ENCODE measurements around the gene RNF187. TPM values are rescaled to one million over a fixed set of nuclear protein-coding genes. Genes with fewer than 3 reads are reported as not detected.

The RNF187 gene
- total RNA-seq, 1 experiment from 2014 or later, result 137 TPM

DNA sequence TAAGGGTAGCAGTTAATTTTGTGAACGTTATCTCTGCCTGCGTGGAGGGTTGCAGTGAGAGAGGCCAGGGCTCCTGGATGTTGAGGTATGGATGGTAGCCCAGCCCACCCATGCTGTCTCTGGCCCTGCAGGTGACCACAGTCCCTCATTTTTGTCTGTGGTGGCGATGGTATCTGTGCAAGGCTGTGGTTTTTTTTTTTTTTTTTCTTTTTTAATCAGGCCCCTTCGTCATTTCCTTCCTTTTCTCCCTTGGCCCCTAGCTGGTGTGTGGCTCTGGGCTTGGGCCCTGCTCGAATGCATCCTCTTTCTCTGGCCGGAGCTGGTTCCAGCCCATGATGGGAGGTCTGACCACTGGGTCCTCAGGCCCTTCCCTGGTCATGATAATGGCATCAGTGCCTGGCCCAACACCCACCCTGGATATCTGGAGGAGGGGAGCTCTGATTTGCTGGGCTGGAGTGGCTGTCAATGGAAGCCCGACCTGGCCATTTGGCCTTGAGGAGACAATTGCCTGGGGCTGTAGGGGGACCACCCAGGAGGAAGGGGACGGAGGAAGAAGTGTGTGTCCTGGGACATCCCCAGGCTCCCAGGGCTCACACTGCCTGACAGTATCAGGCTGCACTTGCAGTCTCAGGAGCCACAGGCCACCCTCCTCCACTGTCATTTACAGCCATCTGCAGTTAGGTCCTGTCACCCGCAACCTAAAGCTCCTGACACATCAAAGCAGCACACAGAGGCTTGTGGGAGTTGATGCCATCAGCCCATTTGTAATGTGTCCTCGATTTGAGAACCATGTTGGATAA, 8.1 kb upstream of the RNF187 start:
- Histone ChIP-seq H3K36me3 (ENCODE audit: control insufficient read depth in 1 of 2, insufficient read depth in 2 of 2, low read length in 2 of 2) (no peaks in the 10 kb centered on the region), H3K4me2 (ENCODE audit: low read length) (no peak overlapping the region), H3K27me3 (ENCODE audit: insufficient read depth, low read length) (no peaks in the 10 kb centered on the region), H3K4me1 (ENCODE audit: control insufficient read depth in 1 of 2, insufficient read depth in 2 of 2, low read length in 2 of 2) (no peaks in the 10 kb centered on the region), H3K9me2 (ENCODE audit: insufficient read depth) (no peaks in the 10 kb centered on the region), H3K4me3 (replicated peaks in 1 of 2; ENCODE audit: low read depth in 1 of 2, low read length in 2 of 2) (no peak overlapping the region), H3K9me3 (ENCODE audit: control insufficient read depth in 1 of 2, insufficient read depth in 1 of 2, low read depth in 1 of 2, low read length in 2 of 2) (no peaks in the 10 kb centered on the region), H2AFZ (ENCODE audit: low read depth, low read length, poor library complexity, severe bottlenecking) (no peak overlapping the region), H3K27ac (ENCODE audit: low read depth, low read length) (no peak overlapping the region), H3K9ac (ENCODE audit: low read length) (no peak overlapping the region), H4K20me1 (ENCODE audit: insufficient read depth) (no peaks in the 10 kb centered on the region), H3K79me2 (ENCODE audit: insufficient read depth, low read length) (no peaks in the 10 kb centered on the region)
- CTCF ChIA-PET, result no interaction called here
- RAD21 ChIA-PET (ENCODE audit: low non-redundant PET in 1 of 2, low total read pairs in 2 of 2, uncharacterized antibody in 2 of 2, unreplicated experiment in 2 of 2), result no interaction called here
- intact Hi-C loops (cut with micrococcal nuclease), result no loop called here
- DNase-seq (ENCODE audit: low read depth, low spot score) (no peak), ATAC-seq (no peak)
- POLR2A ChIA-PET, result no interaction called here
- no peak for TF ChIP-seq RAD21 (IDR thresholded peaks at IDR 0.05; ENCODE audit: low read depth)
- no peak for TF ChIP-seq EGR1 (IDR thresholded peaks at IDR 0.05; ENCODE audit: low read depth)
- BruUV-seq (replicated peaks), result no TSS peak

DNA sequence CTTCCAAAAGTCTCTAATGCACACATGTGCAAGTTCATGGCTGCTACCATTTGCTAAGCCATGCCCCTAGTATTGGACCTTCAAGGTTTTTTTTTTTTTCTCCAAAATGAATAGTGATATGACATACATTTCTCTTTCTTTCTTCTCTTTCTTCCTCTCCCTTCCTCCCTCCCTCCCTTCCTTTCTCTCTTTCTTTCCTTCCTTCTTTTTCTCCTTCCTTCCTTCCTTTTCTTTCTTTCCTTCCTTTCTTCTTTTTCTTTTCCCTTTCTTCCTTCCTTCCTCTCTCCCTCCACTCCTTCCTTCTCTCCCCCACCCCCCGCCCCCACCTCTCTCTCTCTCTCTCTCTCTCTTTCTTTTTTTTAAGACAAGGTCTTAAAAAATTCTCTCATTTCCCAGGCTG, 3.4 kb upstream of the RNF187 start:
- H3K27ac ChIP-seq (ENCODE audit: low read depth, low read length), result no peak overlapping the region
- CTCF ChIA-PET, result no interaction called here
- no peaks in the 10 kb centered on the region for H4K20me1 ChIP-seq (ENCODE audit: insufficient read depth)
- no peak overlapping the region for H3K9ac ChIP-seq (ENCODE audit: low read length)
- H3K4me3 ChIP-seq (replicated peaks in 1 of 2; ENCODE audit: low read depth in 1 of 2, low read length in 2 of 2), result no peak overlapping the region
- DNase-seq (ENCODE audit: low read depth, low spot score), result no peak
- peaks cover 11% of the 10 kb centered on the region for H3K79me2 ChIP-seq (ENCODE audit: insufficient read depth, low read length)
- H3K36me3 ChIP-seq (ENCODE audit: control insufficient read depth in 1 of 2, insufficient read depth in 2 of 2, low read length in 2 of 2), result no peaks in the 10 kb centered on the region
- H3K4me1 ChIP-seq (ENCODE audit: control insufficient read depth in 1 of 2, insufficient read depth in 2 of 2, low read length in 2 of 2), result peaks cover 9 to 24% of the 10 kb centered on the region in 2 experiments; a peak in 3 of 4 replicates
- H2AFZ ChIP-seq (ENCODE audit: low read depth, low read length, poor library complexity, severe bottlenecking), result no peak overlapping the region
- H3K9me2 ChIP-seq (ENCODE audit: insufficient read depth), result no peaks in the 10 kb centered on the region
- POLR2A ChIA-PET, result no interaction called here
- ATAC-seq, result no peak
- no TSS peak for BruUV-seq (replicated peaks)
- intact Hi-C loops (cut with micrococcal nuclease), result no loop called here
- H3K4me2 ChIP-seq (ENCODE audit: low read length), result no peak overlapping the region
- TF ChIP-seq EZH2 (IDR thresholded peaks at IDR 0.05) (no peak), EZH2phosphoT487 (IDR thresholded peaks at IDR 0.05; ENCODE audit: borderline replicate concordance) (no peak), TCF7L2 (IDR thresholded peaks at IDR 0.05; ENCODE audit: borderline replicate concordance, extremely low read depth, insufficient read depth, insufficient read length) (no peak)
- no peaks in the 10 kb centered on the region for H3K9me3 ChIP-seq (ENCODE audit: control insufficient read depth in 1 of 2, insufficient read depth in 1 of 2, low read depth in 1 of 2, low read length in 2 of 2)
- RAD21 ChIA-PET (ENCODE audit: low non-redundant PET in 1 of 2, low total read pairs in 2 of 2, uncharacterized antibody in 2 of 2, unreplicated experiment in 2 of 2), result no interaction called here
- no peaks in the 10 kb centered on the region for H3K27me3 ChIP-seq (ENCODE audit: insufficient read depth, low read length)

Data from HCT116 (cell line).